Stimulated activated naive CD4-positive, alpha-beta T cell (primary cell): ENCODE data around the gene CEPT1.

ENCODE experiments used
- DNase-seq, 6 experiments: peaks; one replicate each; lab custom pipeline; 2025; lab: John Stamatoyannopoulos, UW

The CEPT1 gene

DNA sequence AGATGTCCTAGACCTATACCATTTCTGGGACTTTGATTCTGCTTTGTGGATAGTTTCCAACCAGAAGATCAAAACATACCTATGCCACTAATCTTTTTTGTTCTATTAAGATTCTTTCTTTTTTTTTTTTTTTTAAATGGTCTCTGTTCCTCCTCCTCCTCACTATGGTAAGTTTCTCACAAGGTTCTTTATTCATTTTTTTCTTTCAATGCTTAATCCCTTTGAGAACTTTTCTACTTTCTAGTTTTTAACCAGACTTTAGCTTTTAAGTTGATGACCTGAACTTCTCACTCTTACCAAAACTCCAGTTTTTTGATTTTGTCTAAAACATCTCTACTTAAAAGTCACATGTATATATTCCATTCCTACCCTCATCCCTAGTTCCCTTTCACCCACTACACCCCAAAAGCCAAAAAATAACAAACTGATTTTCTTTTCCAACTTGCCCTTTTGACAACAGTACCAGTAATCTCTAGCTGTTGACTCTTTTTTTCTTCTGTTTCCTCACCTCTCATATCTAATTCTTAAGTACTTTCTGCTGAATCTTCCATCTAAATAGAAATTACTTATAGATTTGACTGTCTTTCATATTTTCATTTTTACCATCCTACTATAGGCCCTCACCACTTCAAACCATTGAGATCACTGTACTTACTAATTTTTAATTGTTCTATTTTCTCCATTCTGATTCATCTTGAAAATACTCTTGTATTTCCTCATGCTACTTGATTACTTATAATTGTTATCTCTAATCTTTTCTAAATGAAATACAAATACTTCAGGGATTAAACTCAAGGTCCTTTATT is 6.1 kb downstream of the CEPT1 start:
- no peak for DNase-seq

DNA sequence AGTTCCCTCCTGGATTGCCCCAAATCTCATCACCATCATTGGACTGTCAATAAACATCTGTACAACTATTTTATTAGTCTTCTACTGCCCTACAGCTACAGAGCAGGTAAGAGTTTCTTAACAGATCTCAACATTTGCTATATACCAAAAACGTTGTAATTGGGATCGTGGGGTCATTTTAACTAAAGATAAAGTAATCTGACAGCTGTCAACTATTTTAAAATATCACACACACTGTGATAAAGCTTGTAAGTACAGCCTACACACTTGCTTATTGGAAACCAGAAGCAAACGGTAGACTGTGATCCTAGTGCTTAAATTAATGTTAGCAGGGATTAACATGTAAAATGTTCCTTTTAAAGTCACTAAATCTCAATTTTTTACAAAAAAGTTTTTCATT is 7.9 kb downstream of the CEPT1 start:
- DNase-seq, result no peak

GRCh38 chr1:111148376-111148881 is 8.4 kb downstream of the CEPT1 start:
- no peak for DNase-seq

DNA sequence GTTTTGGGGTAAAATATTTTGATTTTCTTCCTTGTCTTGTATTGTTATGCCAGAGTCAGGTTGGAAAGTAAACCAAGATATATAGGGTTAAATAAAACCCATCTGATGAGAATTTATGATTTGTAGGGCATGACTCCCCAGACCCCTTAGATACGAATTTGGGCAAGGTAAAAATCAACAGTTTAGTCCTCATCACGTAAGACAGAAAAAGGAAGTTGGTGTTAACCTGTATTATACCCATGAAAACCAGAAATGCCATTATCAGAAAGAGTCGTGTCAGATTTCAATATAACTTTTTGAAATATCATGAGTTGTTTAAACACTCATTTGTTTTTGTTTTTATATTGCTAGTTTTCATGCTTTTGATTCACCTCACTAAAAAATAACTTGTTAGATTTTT is 11.8 kb downstream of the CEPT1 start:
- DNase-seq, result no peak

GRCh38 chr1:111154021-111154999 is 14.3 kb downstream of the CEPT1 start:
- no peak for DNase-seq

GRCh38 chr1:111157431-111157830 is 17.4 kb downstream of the CEPT1 start:
- no peak for DNase-seq

DNA sequence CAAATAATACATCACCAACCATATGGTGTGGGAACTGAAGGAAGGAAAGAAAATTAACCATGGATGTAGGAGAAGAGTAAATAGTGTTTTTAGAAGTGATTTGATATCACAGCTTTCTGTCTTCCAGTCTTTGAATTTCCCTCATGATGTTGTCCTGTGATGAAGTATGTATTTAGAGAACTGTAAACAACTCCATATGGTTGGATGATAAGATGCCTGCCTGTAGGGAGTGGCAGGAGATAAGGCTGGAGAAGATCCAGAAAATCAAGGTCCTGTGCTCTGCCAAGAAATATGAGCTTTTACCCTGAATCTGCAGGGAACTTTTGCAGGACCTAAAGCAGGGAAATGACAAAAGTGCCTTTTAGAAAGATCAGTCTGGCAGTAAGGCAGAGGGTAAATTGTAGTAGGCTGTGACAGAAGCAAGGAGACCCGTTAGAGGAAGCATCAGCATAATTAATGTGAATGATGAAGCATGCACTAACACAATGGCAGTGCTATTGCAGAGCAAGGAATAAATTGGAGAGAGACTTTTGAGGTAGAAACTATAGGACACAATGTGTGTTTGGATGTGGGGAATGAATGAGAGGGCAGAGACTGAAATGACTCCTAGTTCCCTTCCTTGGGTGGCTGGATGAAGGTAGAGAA is 21.9 kb downstream of the CEPT1 start:
- no peak for DNase-seq

DNA sequence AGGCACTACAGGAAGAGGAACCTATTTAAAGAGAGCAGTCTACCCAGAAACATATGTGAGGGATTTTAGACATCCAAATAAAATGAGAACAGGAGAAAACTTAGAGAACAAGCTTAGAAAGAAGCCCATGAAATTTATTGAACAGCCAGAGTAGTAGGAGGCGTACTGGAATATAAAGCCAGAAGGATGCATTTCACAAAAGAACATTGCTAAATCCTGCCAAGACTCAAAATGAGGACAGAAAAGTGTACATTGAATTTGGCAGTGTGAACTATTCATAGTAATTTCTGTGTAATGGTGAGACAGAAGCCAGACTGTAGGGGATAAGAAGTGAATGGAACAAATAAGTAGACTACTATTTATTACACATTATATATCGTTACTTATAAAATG is 22.5 kb downstream of the CEPT1 start:
- no peak for DNase-seq

DNA sequence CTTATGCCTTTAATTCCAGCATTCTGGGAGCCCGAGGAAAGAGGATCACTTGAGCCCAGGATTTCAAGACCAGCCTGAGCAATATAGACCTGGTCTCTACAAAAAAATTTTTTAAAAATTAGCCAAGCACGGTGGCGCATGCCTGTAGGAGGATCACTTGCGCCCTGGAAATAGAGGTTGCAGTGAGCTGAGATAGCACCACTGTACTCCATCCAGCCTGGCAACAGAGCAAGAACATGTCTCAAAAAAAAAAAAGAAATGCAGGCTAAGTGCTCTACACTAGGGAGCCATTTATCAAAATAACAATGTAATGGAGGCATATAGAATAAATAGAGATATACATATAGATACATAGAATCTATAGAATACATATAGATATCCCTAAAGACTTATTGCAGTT is 23.3 kb downstream of the CEPT1 start:
- DNase-seq, result no peak

GRCh38 chr1:111164151-111164550 is 24.1 kb downstream of the CEPT1 start:
- no peak for DNase-seq

- peak in 1 of 6 experiments; percentile 7 for DNase-seq
These were observed 32.4 kb downstream of the CEPT1 start for GRCh38 chr1:111172463-111172862.

DNA sequence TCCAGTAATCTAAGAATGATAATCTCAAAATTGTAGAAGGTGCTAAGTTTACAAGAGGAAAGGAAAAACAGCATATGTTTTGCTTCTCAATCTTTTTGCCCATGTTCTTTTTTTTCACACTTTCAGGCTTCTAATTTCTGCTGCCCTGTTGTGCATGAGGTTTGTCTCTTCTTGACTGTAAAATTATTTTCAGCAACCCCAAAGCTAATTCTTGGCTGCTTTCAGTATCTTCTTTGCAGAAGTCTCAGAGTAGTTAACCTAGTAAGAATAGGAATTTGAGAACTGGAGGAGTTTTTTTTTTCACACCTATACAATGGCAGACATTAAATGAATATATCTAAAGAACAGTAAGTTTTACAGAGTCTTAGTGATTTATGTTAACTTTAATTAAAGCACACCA is 34.0 kb downstream of the CEPT1 start:
- no peak for DNase-seq

DNA sequence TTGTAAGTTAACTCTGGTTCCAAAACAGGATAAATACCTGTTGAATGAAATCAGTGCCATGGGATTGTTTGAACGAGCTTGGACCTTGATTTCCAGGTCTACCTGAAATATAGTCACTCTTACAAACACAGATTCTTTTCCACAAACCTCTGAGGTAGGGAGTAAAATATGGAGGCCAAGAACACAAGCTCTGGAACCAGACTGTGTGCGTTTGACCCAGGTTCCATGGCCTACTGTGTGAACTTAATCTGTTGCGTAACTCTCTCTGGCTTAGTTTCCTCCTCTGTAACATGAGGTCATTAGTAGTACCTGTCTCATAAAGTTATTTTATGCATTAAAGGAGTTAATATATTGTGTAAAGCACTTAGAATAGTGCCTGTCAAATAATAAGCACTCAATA is 35.3 kb downstream of the CEPT1 start:
- no peak for DNase-seq

DNA sequence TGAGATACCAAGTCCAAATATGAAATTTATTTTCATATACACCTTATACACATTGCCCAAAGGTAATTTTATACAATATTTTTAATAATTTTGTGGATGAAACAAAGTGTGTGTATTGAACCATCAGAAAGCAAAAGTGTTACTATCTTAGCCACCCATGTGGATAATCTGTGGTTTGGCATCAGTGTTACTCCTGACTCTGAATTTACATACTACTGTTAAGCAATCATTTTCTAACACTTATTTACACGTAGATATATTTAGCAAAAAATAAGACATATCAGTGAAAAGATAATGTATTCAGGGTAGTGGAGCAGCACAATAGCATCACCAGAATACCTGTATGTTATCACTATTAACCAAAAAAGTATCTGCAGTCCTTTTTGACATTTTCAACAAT is 36.7 kb downstream of the CEPT1 start:
- DNase-seq, result no peak

DNA sequence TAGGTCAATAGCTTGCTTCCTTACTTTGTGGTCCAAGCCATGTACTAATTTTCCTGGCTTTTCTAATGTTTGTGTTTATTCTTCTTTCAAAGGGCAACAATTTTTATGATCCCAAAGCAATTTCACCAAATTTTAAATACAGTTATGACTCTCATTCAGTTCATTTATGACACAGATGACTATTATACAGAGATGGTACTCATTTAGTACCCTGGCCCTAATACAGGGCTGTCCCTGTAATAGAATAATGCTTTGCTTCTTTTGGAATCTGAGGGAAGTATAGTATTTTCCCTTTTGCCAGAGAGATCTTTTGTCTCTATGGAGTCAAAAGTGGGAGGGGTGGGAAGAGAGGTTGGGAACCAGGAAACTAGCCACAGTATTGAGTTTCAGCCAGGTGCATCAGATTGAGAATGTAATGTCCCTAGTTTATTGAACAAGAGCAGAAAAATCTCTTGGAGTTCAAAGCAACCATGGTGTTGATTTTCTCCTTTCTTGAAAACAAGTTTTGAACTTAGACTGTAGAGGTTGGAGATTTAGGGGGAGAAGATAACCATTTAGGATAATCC is 40.0 kb downstream of the CEPT1 start:
- DNase-seq, result no peak

- no peak for DNase-seq
These were observed 42.0 kb downstream of the CEPT1 start for GRCh38 chr1:111182052-111182451.

GRCh38 chr1:111183308-111184069 is 43.5 kb downstream of the CEPT1 start:
- DNase-seq, result no peak

- no peak for DNase-seq
These were observed 44.6 kb downstream of the CEPT1 start for GRCh38 chr1:111184663-111185062.

GRCh38 chr1:111190931-111191451 is 51.0 kb downstream of the CEPT1 start:
- no peak for DNase-seq

DNA sequence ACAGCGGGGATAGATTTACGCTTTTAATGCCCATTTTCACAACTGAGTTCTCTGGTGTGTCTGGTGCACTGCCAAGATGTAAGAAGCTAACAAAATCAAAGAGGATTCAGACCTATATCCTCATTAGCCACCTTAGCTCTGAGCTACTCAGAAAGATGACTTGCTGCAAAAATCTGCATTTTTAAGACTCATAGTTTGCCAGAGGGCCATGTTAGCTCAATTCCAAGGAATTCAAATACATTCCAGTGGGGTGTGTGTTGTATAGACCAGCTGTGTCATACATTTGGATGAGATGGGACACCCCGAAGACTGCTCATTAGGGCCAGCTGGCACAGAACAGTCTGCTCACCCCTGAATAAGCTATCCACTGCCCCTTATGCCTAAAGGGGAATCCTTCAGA is 51.5 kb downstream of the CEPT1 start:
- DNase-seq, result no peak

- DNase-seq, result no peak
These were observed 52.1 kb downstream of the CEPT1 start for GRCh38 chr1:111192074-111192473.
